PC-9 (cell line): Measurements from ENCODE around the gene FILIP1L.

Experiments
- EZH2 ChIP-seq: fragments of 200-600 bp; sonication (generic); IDR thresholded peaks from 2 replicates; pipeline ENCODE4 v1.8.0; 2017; ENCODE audit warnings: antibody characterized with exemption, low read depth
- TF ChIP-seq, protein P1 (sequence below): fragments of 200-600 bp; sonication (generic); conservative IDR thresholded peaks from 2 replicates; pipeline ENCODE4 v1.6.1; 2017; ENCODE audit warnings: mixed run types, antibody characterized with exemption, mild to moderate bottlenecking, moderate library complexity

DNA sequence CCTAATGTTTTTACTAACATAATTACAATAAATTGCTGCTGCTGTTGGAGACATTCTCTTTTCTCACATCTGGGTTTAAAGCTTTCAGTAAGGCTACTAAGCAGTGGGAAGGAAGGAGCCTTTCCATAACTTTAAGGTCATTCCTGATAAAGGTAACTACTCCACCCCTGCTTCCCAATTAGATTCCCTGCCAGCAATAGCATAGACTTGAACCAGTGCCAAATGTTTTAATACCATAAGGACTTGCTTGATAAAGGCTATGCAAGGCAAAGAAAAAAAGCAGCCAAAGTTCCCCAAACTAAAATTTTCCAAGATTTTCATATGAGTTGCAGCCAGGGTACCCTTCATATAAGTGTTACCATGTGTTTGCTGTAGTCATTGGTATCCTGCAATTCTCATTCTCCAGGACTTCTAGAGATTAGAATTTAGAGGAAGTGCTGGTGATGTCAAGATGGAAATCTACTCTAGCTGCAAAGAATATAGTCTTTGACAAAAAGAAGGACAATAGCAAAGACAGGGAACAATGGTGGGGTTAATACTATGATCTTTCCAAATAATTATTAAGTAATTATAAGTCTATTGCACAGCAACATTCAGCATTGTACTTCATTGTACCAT is 106.1 kb downstream of the FILIP1L start:
- TF ChIP-seq, protein P1, sequence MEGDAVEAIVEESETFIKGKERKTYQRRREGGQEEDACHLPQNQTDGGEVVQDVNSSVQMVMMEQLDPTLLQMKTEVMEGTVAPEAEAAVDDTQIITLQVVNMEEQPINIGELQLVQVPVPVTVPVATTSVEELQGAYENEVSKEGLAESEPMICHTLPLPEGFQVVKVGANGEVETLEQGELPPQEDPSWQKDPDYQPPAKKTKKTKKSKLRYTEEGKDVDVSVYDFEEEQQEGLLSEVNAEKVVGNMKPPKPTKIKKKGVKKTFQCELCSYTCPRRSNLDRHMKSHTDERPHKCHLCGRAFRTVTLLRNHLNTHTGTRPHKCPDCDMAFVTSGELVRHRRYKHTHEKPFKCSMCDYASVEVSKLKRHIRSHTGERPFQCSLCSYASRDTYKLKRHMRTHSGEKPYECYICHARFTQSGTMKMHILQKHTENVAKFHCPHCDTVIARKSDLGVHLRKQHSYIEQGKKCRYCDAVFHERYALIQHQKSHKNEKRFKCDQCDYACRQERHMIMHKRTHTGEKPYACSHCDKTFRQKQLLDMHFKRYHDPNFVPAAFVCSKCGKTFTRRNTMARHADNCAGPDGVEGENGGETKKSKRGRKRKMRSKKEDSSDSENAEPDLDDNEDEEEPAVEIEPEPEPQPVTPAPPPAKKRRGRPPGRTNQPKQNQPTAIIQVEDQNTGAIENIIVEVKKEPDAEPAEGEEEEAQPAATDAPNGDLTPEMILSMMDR, result no peak
- TF ChIP-seq EZH2, result no peak
